DMS53 (cell line): ENCODE results near the gene BAMBI.
A peak's percentile ranks its signal among the peaks of the same experiment; 100 is the strongest.

Source experiments
- DNase-seq: peaks from one replicate; lab custom pipeline; 2025; lab: John Stamatoyannopoulos, UW

BAMBI gene

DNA sequence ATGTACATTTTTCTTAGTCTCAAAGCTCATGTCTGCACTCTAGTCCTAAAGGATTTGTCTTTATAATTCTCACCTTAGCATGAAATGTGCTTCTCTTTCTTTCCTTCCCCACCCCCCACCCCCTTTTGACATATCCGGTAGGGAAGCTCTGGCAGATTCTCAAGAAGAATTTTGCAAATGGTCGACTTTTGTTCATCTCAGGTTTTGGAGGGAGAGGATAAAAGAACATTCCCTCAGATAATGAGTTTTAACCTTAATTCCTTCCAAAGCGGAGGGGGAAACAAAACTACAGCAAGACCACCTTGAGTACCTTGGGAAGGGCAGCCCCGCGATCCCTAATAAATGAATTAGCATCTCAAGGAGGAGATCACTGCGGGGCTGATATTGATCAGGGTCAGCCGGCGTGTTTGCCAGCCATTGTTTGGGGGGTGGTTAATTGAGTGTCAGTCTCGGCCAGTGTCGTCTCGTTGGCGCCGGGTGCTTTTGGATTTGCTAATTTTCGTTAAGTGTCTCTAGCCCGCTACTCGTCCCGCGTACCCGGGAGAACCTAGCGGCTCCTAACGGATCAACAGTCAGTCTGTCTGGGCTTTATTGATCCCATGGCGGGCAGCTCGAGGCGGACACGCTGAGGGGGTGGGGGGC is 874 bp upstream of the BAMBI start:
- peak; percentile 56 for DNase-seq

DNA sequence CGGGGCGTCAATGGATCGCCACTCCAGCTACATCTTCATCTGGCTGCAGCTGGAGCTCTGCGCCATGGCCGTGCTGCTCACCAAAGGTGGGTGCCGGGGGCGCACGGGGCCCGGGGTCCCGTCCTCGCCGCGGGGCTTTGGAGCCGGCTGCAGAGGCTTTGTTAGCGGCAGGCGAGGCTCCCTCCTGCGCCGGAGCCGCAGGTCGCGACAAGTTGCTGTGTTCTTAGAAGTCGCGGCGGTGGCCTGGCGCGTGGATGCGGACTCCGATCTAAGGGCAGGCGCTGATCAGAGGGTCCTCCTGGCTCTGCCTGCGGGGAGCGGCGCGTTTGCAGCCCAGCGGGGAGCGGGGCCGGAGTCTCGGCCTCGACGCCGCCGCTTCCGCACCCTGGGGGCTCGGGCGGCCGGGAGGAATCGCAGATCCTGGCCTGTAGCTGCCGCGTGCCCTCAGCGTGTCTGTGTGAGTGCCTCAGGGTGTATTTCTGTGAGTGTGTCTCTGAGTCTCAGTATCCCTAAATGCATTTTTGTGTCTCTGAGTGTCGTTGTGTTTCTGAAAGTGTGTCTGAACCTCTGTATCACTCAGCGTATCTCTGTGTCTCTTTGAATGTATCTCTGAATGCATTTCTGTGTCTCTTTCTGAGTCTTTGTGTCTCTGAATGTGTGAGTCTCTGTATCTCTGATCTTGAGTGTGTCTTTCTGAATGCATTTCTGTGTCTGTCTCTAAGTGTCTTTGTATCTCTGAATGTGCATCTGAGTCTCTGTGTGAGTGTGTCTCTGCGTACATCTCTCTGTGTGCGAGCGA is 766 bp downstream of the BAMBI start:
- DNase-seq = peak; percentile 71

DNA sequence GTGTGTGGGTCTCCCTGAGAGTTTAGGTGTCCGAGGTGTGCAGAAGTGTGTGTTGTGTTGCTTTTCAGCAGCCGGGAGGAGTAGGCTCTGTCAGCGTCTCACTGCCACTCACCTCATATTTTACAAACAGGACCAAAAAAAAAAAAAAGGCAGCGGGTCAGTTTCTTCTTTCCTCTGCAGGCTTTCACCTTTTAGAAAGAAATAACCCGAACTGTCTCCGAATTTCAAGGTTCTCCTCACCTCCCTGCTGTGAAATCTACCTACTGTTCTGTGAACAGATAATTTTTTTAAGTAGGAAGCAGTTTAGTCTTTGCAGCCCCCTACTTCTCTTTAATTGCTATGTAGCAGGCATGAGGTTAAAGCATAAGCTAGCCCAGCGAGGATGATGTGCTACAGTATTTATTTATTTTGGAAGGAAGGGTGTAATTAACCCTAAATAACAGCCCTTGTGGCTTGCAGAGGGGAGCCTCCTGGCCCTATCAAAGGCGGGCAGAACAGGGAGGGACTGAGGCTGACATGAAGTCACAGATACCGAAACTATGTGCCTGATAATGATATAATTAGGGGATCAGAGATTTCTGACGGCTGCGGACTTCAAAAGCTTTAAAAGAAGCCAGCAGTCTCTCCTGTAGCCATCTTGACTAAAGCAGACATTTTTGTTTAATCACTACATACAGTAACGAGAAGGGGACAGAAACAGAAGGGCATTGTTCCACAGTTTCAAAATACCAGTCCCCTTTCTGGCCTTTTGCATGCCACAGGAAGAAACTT is 1.6 kb downstream of the BAMBI start:
- peak; percentile 55 for DNase-seq

DNA sequence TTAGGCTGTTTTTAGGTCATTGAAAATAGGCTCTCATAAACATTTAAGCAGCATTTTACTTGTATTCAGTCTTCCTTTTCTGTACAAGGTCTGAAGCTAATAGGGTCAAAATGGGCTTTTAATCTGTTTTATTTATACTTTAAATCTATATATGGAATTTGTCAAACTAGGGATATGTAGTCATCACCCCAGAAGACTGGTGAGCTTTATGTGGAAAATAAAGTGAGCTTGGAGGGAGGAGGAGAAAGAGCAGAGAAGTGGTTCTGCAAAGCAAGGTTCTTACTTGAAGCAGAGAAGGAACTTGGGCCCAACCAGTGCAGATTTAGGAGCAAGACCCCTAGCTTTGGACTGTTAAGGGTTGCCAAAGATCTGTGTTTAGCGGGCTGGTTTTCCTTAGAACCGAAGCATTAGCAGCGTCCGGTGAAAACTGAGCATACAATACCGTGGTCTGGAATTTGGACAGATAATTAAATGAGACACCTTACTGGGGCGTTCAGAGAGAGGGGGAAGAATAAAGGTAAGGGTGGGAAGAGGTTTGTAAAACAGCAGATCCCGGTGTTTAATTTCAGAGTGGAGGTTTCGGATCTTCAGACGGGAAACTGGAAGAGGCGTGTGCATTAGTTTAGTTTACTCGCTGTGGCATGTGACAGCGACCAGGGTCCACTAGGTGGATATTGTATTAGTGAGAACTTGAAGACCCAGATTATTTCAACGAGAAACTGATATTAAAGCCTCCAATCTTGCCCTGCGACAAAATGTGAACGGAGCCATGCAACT is 2.4 kb downstream of the BAMBI start:
- DNase-seq = peak; percentile 65

DNA sequence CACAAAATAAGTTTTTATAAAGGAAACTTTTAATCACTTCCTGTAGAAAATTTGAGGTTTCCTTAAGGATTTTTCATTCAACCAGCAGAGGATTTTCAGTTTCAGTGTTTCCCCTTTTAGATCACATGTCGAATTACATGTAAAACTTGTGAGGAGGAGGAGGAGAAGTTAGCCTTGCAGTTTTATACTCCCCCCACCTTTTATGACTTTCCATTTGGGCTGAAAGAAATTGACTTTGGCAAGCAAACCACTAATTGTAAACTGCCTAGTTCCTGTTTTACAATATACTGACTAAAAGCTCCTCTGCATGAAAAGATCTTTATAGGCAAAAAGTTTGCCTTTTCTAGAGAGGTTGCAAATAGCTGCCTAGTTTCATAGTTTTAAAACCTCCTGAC is 3.0 kb downstream of the BAMBI start:
- DNase-seq = no peak

DNA sequence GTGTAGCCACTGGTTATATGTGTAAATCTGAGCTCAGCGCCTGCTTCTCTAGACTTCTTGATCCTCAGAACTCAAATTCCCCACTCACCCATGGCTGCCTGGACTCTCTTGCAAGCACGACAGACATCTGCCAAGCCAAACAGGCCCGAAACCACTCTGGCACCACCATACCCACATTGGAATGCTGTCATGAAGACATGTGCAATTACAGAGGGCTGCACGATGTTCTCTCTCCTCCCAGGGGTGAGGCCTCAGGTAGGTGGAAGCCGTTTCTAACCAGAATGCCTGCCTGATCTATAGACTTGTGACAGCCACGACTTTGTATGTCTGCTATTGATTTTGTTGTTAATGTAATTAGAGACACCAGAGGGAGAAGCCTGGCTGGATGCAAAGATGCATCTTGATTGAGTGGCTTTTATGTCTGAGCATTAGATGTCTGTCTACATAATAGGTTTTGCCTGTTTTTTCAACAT is 4.0 kb downstream of the BAMBI start:
- DNase-seq = no peak

DNA sequence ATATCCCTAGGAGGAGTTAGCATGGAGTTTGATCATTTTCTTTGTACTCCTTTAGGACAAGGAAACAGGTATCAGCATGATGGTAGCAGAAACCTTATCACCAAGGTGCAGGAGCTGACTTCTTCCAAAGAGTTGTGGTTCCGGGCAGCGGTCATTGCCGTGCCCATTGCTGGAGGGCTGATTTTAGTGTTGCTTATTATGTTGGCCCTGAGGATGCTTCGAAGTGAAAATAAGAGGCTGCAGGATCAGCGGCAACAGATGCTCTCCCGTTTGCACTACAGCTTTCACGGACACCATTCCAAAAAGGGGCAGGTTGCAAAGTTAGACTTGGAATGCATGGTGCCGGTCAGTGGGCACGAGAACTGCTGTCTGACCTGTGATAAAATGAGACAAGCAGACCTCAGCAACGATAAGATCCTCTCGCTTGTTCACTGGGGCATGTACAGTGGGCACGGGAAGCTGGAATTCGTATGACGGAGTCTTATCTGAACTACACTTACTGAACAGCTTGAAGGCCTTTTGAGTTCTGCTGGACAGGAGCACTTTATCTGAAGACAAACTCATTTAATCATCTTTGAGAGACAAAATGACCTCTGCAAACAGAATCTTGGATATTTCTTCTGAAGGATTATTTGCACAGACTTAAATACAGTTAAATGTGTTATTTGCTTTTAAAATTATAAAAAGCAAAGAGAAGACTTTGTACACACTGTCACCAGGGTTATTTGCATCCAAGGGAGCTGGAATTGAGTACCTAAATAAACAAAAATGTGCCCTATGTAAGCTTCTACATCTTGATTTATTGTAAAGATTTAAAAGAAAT is 4.8 kb downstream of the BAMBI start:
- no peak for DNase-seq

DNA sequence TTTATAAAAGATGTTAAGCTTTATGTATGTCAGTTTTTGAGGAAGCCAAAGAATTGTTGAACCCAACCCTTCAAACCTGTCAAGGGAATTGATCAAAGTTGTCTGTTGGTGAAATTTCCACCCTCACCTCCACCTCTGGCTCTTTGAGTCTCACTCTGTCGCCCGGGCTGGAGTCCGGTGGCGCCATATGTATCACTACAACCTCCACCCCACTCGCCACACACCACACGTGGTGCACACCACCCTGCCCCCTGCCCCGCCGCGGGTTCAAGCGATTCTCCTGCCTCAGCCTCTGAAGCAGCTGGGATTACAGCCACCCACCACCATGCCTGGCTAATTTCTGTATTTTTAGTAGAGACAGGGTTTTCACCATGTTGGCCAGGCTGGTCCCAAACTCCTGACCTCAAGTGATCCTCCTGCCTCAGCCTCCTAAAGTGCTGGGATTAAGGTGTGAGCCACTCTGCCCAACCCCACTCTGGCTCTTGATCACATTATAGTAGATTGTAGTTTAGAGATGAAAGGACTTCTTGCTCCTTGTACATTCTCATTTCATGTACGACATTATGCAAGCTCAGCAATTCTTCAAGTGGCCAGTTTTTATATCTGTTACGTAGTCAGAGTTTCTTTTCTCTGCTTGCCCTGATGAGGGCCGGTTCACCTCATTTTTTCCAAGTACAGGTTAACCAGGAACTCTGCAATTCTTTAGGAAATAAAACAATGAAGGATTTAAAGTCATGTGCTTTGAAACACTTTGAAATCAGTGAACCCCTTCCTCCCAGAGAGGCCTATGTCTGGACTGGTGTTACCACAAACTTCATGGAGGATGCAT is 7.0 kb downstream of the BAMBI start:
- DNase-seq = peak; percentile 44

DNA sequence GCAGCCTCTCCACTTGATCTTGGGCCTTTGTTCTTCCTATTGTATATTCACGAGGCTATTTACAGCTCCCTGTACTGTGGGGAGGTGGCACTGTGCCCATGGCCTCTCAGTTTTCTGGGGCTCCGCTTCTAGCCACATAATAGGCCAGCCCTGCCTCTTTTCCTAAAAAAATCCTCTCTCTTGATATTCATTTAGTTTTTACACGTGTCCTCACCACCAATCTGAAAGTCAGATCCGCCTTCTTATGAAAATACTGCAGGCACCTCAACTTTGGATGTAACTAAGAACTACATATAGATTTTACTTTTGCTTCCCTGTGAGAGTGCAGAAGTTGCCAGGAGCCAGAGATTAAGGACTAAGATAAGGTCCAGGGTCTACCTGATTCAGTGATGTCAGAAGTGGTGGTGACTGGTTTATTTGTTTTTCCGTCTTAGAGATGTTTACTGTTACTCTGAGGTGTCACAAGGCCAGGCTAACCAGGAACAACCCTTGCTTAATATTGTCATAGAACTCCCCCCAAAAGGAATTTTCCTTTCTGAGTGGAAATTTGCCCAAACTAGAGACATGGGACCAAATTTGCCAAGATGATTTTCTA is 7.8 kb downstream of the BAMBI start:
- peak; percentile 45 for DNase-seq

DNA sequence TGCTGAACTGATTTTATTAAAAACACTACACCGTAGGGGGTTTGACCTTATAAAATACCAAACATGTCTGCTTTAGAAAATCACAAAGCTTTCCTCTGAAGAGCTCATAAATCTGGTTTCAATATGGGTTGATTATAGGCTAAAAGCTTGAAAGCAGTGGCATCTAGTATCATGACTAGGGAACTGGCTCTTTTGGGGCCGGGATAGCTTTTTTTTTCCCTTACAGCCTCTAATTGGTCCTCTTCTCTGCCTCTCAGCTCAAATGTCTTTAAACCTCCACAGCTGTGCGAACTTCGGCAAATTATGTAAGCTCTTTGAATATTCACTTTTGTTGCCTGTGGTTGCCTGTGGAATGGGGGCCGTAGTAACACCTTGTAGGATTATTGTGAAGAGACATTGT is 8.4 kb downstream of the BAMBI start:
- DNase-seq = no peak

DNA sequence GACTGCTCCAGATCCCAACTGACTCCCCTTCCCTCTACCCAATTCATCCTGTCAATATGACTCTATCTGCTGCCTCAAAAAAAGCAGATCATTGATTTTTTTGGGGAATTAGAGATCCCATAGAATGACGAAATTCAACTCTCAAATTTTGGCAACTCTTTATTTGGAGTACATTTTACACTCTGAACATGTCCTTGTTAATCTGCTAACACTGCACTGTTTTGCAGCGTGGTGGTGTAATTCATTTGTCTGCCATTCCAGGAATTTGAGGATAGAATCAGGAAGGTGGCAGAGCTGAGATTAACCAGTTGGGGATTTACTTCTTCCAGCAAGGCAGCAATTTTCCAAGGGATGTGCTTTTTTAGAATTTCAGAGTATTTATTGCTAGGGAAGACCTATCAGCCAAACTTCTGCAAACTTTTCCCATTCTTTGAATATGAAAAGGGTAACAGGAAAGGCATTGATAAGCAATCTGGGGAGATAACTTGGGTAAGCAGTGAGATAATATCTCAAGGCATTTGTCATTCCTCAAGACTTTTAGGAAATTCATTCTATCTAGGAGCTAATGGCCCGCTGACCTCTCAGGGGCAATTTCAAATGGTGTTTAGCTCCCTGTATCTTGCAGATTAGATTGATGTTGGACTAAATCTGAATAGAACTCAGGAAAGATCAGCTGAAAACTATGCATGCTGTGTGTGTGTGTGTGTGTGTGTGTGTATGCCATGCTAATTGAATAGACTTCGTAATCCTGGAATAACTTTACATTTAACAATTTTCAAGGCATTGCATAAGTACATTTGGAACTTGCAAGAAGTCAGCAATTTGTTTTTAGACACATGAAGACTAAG is 9.7 kb downstream of the BAMBI start:
- DNase-seq = no peak

DNA sequence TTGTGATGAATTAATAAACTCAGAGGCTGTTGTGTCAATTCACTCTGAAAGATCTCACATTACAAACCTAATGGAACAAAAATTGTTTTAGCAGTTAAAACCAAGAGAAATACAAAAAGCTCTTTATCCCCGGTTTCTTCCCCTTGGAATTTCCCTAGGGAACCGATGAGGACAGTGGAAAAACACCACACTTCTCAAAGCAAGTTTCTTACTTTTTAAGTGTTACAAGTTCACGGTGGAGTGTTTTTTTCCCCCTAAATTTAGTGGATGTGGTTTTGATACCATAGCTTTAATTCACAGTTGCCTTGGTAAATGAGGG is 10.3 kb downstream of the BAMBI start:
- no peak for DNase-seq

DNA sequence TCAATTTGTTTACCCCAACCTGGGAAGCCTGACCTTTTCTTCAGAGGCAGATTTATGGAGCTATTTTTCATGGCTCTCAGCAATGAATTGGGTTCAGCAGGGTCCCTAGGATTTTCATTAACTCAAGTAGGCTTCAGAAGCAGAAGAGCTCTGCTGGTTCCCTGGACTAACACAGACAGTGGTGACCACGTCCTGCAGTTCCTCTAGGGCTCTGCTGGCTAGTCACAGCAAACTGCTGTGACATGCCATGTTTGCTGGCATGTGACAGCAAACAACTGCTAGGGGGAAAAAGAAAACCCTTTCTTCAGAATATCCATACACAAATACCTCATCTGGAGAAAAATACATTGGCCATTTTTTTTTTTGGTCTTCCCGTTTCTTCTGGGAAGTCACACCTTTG is 13.2 kb downstream of the BAMBI start:
- DNase-seq = peak; percentile 41

DNA sequence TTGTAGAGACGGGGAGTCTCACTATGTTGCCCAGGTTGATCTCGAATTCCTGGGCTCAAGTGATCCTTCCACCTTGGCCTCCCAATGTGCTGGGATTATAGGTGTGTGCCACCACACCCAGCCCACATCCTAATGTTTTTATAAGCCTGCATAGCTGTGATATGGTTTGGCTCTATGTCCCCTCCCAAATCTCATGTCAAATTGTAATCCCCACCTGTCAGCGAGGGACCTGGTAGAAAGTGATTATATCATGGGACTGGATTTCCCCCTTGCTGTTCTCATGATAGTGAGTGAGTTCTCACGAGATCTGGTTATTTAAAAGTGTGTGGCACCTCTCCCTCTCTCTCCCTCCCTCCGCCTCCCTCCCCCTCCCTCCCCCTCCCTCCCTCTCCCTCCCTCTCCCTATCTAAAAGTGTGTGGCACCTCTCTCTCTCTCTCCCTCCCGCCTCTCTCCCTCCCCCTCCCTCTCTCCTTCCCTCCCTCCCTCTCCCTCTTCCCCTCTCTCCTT is 13.9 kb downstream of the BAMBI start:
- DNase-seq = no peak

DNA sequence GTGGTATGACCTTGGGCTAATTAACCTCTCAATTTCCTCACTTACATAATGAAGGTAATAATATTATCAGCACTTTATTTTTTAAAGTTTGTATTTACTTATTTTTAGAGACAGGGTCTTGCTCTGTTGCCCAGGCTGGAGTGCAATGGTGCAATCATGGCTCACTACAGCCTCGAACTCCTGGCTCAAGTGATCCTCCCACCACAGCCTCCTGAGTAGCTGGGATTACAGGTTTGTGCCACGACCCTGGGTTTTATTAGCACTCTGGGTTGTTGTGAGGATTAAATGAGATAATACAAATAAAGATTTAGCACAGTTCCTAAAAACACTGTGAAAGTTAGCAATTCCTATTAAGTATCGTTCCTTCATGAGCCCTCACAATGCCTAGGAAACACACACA is 14.7 kb downstream of the BAMBI start:
- DNase-seq = no peak

DNA sequence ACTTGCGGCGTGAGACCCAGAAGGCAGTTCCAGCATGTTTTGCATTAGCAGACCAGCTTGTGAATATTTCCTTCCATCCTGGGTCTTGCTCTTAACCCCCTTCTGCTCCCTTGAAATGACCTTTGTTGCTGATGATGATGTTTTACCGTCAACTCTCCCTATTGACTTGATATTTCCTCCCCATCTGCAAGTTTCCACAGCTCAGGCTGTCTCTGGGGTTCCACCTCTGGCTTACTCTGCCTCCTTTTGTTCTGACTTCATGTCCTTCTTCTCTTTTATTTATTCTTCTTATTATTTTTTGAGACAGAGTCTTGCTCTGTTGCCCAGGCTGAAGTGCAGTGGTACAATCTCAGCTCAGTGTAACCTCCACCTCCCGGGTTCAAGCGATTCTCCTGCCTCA is 17.2 kb downstream of the BAMBI start:
- no peak for DNase-seq

DNA sequence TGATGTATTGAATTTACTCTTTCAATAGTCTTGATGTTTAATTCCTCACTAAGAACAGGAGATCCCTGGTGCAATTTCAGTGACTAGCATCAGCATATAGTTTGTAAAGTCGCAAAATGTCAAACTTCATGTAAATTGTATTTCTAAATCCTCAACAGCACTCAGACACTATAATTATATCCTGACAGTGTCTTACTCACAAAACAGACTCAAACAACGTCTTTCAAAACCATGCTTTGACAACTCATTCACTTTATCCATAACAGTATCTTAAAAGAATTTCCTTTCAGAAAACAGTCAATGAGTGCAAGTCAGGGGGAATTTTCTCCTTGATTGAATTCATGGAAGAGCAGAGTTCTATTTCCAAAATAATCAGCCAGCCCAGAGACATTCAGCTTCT is 20.8 kb downstream of the BAMBI start:
- no peak for DNase-seq

DNA sequence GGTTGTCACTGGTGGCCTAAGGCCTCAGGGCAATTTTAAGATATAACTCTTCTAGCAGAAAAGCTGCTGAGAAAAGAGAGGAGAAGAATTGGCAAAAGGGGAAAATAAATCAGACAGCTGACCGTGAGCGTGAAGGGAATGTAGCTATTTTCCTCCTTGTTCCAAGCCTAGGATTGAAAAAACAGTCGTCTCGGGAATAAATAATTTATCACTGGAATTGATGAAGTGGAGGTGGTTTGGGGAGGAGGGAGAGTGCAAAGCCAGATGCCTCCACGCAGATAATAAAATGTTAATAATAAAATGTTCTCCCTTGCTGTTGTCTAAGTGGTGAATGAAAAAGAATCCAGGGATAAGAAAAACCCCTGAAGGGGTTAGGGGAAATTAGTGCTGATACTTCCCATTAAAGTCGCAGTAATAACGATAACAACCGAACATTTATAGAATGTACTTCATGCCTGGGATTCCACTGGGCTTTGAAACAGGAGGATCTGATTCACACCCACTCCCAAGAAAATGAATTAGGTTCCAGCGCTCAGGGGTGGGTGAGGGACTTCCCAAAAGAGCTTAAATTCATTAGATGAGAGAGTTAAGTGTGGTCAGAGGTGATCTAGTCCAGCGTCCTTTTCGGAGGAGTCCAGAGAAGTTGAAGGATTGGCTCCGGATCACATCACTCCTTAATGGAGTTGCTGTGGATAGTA is 27.3 kb downstream of the BAMBI start:
- DNase-seq = no peak
